Fibroblast of skin of left biceps (primary cell): ENCODE data around the gene MAP3K21.

Experiments used
- DNase-seq, 2 experiments: peaks; one replicate each; pipeline ENCODE4 v3.0.0-alpha.2; 2013; ENCODE audit warnings: low read depth in 2 of 2

Gene MAP3K21

DNA sequence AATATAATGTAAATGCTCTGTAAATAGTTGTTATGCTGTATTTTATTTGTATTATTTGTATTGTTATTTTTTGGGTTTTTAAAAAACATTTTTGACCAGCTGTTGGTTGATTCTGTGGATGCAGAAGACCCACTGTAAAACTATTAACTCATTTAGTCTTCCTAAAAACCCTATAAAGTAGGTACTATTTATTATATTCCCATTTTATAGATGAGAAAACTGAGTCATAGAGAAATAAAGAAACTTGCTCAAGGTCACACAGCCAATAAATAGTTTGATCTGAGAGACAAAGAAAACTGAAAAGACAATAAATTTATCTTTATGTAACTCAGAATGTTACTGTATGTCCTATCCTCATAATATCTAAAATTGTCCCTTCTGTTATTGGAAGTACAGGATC is 1.2 kb upstream of the MAP3K21 start:
- no peak for DNase-seq

DNA sequence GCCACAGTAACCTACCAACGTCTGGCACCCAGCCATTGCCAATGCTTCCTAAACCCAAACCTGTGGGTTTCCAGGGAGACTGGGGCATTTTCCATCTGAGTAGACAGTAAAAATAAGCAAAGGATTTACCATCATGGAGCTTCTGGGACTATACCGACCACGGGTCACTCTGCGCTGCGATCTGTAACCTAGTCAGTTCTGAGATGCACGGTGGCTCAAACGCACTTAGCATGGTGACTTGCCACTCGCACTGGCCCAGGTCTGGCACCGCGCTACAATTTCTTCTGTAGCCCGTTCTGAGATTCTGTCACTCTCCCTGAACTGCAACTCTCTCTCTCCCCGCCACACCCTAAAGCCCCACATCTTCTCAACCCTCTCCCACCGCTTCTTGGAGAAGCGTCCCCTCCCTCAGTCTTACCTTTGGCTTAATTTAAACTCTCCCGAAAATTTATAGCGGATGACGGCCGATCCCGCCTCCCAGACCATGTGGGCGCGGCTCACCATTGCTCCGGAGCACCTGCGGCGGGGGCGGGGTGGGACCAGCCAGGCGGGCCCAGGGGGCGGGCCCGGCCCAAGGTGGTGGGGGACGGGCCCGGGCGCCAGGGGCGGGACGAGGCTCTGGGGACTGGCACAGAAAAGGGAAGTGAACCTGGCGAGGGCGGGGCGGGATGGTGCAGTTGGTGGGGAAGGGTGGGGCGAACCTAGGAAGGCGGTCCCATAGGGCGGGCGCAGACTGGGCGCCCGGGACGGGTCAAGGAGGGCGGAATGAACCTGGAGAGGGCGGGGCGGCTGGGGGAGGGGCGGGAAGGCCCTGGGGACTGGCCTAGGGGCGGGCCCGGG is 493 bp upstream of the MAP3K21 start:
- DNase-seq, result no peak

DNA sequence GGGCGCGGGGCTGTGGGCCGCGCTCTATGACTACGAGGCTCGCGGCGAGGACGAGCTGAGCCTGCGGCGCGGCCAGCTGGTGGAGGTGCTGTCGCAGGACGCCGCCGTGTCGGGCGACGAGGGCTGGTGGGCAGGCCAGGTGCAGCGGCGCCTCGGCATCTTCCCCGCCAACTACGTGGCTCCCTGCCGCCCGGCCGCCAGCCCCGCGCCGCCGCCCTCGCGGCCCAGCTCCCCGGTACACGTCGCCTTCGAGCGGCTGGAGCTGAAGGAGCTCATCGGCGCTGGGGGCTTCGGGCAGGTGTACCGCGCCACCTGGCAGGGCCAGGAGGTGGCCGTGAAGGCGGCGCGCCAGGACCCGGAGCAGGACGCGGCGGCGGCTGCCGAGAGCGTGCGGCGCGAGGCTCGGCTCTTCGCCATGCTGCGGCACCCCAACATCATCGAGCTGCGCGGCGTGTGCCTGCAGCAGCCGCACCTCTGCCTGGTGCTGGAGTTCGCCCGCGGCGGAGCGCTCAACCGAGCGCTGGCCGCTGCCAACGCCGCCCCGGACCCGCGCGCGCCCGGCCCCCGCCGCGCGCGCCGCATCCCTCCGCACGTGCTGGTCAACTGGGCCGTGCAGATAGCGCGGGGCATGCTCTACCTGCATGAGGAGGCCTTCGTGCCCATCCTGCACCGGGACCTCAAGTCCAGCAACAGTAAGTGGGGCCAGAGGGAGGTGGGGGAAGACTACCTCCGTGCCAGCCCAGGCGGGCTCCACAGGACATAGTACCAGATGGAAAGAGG is 808 bp downstream of the MAP3K21 start:
- no peak for DNase-seq

DNA sequence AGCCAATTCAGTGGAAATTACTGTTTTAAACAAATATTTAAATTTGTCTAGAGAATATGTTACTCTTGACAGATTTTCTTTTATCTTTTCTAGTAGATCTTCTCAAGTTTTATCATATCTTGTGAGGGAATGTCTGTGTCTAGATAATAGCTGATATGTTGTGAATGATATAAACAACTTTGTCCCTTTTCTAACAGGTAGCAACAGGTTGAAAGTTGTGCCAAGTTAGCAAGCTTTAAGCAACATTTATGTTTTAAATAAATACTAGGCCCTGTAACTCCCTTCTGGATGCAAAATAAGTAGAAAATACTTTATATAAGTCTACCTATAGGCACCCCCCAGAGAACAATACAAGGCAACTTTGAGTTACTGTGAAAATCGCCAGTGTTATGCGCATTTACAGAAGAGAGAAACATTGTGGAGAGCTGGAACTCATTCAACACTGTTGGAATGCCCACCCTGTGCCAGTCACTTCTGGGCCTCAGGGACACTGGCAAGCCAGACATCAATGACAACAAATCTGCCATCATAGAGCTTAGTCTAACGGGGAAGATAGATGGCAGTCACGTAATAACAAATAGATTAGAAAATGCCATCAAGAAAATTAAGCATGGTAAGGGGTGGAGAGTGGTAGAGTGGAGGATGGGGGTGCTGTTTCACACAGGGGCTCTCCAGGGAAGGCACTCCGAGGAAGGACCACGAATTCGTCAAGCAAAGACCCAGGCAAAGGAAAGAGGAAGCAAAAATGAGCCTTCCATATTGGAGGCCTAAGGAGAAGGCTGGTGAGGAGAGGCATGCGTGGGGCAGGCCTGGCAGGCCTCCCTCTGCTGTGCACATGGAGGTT is 4.4 kb downstream of the MAP3K21 start:
- DNase-seq, result no peak

- DNase-seq, result no peak
These were observed 5.6 kb downstream of the MAP3K21 start for GRCh38 chr1:233333086-233333485.

- DNase-seq, result no peak
These were observed 6.6 kb downstream of the MAP3K21 start for GRCh38 chr1:233334092-233334491.

DNA sequence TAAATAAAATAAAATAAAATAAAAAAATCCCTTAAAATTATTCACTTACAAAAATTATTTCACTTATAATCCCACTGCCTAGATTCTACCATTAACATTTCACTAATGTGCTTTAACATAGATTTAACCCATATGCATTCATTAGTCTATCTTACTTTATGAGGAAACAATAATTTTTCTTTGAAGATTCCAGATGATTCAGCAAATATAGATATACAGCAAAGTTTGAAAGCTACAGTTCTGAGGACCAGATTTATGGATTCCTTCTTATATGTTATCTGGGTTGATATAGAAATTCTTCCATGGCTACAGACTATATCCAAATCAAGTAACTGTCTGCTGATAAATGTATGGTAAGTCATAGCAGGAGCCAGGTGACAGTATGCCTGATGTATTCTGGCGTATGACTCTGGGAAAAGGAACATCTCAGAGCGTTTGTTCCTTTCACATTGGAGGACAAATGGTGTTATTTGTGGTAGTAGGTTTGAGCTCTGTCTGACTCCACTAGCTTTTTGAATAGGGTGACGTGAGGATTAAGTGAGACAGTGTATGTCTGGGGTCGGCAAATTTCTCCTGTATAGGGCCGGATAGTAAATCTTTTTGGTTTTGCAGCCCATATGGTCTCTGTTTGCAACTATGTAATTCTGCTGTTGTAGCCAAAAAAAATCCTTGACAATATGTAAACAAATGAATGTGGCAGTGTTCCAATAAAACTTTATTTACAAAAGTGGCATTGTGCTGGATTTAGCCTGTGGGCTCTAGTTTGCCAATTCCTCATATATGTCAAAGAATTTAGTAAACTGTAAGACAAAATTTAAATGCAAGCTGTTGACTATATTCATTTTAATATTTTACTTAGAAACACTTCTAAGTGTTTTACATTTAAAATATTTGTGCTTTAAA is 9.3 kb downstream of the MAP3K21 start:
- no peak for DNase-seq

DNA sequence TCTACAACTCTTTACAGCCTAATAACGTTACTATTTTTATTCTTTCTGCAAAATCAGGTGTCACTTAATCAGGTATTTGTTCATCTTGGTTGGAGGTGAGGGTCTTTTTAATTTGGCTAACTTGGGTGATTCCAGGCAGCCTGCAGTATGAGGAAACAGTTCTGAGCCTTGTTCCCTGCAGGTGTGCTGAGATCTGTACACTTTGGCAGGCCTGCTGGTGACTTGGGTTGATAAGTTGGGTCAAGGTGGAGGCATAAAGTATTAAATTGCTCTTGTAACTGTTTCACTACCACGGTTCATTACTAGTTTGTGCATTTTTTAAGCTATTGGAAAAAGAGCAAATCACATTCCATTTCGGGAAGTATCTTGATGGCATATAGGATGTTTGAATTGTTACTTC is 10.0 kb downstream of the MAP3K21 start:
- no peak for DNase-seq

DNA sequence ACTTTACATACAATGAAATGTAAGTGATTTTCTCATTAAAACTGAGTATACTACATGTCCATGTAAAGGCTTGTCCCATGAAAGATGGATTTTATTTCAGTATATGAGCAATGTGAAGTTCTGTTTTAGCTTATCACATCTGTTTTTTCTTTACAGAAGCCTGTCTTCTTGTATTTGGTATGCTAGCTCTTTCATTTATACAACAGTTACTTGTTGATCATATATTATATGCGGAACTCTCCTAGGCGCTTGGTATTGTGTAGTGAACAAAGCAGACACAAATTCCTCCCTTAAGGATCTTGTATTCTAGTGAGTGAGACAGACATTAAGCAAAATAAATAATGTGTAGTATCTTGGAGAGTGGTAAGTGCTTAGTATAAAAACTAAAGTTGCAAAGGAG is 10.6 kb downstream of the MAP3K21 start:
- DNase-seq, result no peak

DNA sequence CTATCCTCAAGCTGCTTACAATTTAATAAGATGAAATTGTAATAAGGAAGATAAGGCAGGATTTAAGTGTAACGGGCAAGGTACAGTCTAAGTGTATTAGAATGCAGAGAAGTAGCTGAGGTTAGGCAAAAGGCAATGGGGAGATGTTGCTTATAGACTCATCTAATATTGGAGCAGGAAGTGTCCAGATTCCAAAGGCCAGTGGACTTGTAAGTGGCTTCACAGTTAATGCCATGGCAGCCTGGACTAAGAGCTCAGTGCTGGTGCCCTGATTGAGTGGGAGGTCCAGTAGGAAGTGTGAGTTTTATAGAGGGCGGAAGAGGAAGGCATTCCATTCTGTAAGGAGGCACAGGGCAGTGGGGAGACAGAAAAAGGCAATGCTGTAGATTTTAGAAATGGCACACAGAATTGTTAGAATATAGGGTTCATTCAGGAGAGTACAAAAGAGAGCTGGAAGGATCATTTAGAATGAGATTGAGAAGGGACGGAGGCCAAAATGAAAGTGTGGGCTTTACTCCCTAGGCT is 12.6 kb downstream of the MAP3K21 start:
- DNase-seq, result no peak

DNA sequence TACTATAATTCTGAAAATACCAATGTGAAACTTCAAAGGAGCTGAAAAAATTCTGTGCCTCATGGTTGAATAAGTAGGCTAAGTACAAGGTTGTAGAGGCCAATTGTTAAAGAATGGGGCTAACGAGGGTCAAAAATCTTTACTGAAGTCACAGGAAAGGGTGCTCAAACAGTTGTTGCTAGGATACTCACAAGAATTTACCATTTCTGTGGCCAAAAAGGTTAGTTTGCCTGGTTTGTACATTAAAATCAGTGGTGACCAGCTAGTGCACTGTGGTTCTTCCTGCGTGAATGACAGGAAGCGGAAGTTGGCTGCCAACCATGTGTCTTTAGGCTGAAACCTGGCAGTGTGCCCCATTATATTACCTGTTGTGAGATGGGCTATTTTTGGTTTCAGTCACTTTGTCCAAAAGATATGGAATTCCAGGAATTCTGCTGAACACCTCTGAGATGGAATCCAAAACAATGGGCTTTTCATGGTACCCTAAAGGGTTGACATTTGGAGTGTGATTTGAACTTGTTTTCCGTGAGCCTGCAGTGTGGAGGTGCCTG is 13.5 kb downstream of the MAP3K21 start:
- DNase-seq, result no peak

DNA sequence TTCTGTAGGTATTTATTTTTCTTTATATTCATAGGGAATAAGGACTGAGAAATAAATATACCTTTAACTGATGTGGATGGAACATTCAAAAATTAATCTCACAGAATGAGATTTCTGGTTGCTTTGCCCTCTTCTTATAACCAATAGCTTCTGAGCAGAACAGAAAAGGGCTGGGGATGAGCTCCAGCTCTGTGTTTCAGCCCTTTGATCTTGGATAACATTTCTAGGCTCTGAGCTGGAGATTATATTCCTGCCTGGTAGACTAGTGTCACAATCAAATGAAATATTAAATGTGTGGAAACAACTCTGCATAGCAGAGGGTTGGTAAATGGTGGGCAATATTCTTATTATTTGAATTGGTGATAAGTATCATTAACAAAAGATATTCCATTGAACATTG is 14.6 kb downstream of the MAP3K21 start:
- DNase-seq, result no peak

GRCh38 chr1:233343262-233343661 is 15.7 kb downstream of the MAP3K21 start:
- no peak for DNase-seq

- no peak for DNase-seq
These were observed 19.8 kb downstream of the MAP3K21 start for GRCh38 chr1:233347338-233347737.

GRCh38 chr1:233349137-233349536 is 21.6 kb downstream of the MAP3K21 start:
- no peak for DNase-seq

- DNase-seq, result no peak
These were observed 27.5 kb downstream of the MAP3K21 start for GRCh38 chr1:233354983-233355382.

GRCh38 chr1:233355841-233356704 is 28.5 kb downstream of the MAP3K21 start:
- DNase-seq, result no peak

- DNase-seq, result no peak
These were observed 29.1 kb downstream of the MAP3K21 start for GRCh38 chr1:233356705-233356987.

DNA sequence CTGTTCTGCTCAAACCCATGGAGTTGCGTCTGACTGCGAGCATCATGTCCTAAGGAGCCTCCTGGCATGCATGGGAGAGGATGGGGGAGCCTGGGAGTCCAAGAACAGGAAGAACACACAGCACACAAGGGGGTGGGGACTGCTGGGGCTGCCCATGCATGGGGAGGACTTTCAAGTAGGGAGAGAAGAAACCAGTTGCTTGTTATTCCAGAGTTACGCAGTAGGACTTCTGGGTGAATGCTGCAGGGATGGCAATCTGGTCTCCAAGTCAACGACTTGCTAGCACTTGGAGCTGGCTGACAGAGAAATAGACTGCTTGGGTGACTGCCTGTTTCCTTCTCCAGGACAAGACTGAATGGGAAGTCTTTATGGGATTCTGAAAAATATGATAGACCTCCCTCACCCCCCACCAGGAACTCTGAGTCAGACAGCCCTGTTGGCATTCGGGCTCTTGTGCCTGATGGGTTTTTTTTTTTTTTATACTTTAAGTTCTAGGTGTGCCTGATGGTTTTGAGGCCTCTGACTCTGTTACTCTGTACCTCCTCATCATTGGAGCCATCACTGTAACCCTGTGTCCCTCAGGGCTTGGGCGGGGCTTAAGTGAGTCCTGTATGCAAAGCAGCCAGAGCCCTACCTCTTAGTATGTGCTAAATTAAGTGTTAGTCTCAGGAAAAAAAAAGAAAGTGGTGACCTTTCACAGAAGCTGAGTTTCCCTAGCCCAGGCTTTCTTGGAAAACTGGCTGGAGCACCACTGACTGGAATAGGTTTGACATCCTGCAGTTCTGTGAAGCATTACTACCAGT is 30.3 kb downstream of the MAP3K21 start:
- DNase-seq, result no peak
